Smooth muscle cell (in vitro differentiated cells): ENCODE measurements around the gene GPR179. TPM values are rescaled to one million over a fixed set of nuclear protein-coding genes. Genes with fewer than 3 reads are reported as not detected.
"Not testable (repeated sequence)": the region's sequence is repeated elsewhere in the genome, so short reads cannot be mapped to it uniquely, and the experiment has no call there.

Experiments used
- DNase-seq: peaks from one replicate; lab custom pipeline; 2025; ENCODE audit not compliant: unreplicated experiment; lab: John Stamatoyannopoulos, UW
- H2AFZ ChIP-seq: fragments of 200-600 bp; sonication (generic); 2 replicates; pipeline ENCODE4 v1.6.0; 2016; ENCODE audit warnings: antibody characterized with exemption, low read depth, mild to moderate bottlenecking
- H3F3A ChIP-seq: fragments of 200-600 bp; sonication (generic); 2 replicates; pipeline ENCODE4 v1.6.0; 2017; ENCODE audit warnings: antibody characterized with exemption, low read depth
- H3K27ac ChIP-seq: fragments of 200-600 bp; sonication (generic); 2 replicates; pipeline ENCODE4 v1.5.1; 2016; ENCODE audit warnings: low read depth, mild to moderate bottlenecking
- H3K27me3 ChIP-seq: fragments of 200-600 bp; sonication (generic); 2 replicates; pipeline ENCODE4 v1.6.1; 2016; ENCODE audit warnings: low read depth, mild to moderate bottlenecking
- H3K36me3 ChIP-seq: fragments of 200-600 bp; sonication (generic); 2 replicates; pipeline ENCODE4 v1.5.1; 2016; ENCODE audit warnings: low read depth
- H3K4me1 ChIP-seq: fragments of 200-600 bp; sonication (generic); 2 replicates; pipeline ENCODE4 v1.5.1; 2016; ENCODE audit warnings: low read depth
- H3K4me2 ChIP-seq: fragments of 200-600 bp; sonication (generic); 2 replicates; pipeline ENCODE4 v1.6.0; 2016; ENCODE audit warnings: mild to moderate bottlenecking
- H3K4me3 ChIP-seq: fragments of 200-600 bp; sonication (generic); 2 replicates; pipeline ENCODE4 v1.5.1; 2016; ENCODE audit warnings: mild to moderate bottlenecking
- H3K79me2 ChIP-seq: fragments of 200-600 bp; sonication (generic); 2 replicates; pipeline ENCODE4 v1.6.0; 2016; ENCODE audit warnings: low read depth, mild to moderate bottlenecking
- H3K9ac ChIP-seq: fragments of 200-600 bp; sonication (generic); 2 replicates; pipeline ENCODE4 v1.6.0; 2016; ENCODE audit warnings: low read depth
- H3K9me3 ChIP-seq: fragments of 200-600 bp; sonication (generic); replicated peaks from 2 replicates; pipeline ENCODE4 v1.5.1; 2016; ENCODE audit warnings: low read depth
- H4K20me1 ChIP-seq: fragments of 200-600 bp; sonication (generic); 2 replicates; pipeline ENCODE4 v1.6.0; 2016; ENCODE audit warnings: low read depth
- WGBS: methylation state at CpG from one replicate; pipeline ENCODE4 v1.1.7; 2016; ENCODE audit warnings: low lambda C conversion rate; 5-methylcytosine and 5-hydroxymethylcytosine counted together
- polyA plus RNA-seq: library from polyadenylated mRNA; unstranded; fragments of >200 nt; fragmentation: Nextera tagmentation; extraction: Ambion mirVana; gene quantifications from 2 replicates; pipeline ENCODE4 v1.2.1, GENCODE V29; 2016
- total RNA-seq: library from RNA; depleted of rRNA; stranded (reverse); fragments of >200 nt; gene quantifications from 2 replicates; pipeline ENCODE4 v1.2.3, GENCODE V29; 2014
- TF ChIP-seq, protein P1 (sequence below): fragments of 200-600 bp; sonication (generic); IDR thresholded peaks from 2 replicates; pipeline ENCODE4 v1.5.1; 2017; ENCODE audit warnings: borderline replicate concordance, mild to moderate bottlenecking, antibody characterized with exemption; ENCODE audit not compliant: insufficient read depth, poor library complexity, severe bottlenecking

Gene GPR179
- total and polyA plus RNA-seq, 2 experiments from 2014 or later, result not detected

DNA sequence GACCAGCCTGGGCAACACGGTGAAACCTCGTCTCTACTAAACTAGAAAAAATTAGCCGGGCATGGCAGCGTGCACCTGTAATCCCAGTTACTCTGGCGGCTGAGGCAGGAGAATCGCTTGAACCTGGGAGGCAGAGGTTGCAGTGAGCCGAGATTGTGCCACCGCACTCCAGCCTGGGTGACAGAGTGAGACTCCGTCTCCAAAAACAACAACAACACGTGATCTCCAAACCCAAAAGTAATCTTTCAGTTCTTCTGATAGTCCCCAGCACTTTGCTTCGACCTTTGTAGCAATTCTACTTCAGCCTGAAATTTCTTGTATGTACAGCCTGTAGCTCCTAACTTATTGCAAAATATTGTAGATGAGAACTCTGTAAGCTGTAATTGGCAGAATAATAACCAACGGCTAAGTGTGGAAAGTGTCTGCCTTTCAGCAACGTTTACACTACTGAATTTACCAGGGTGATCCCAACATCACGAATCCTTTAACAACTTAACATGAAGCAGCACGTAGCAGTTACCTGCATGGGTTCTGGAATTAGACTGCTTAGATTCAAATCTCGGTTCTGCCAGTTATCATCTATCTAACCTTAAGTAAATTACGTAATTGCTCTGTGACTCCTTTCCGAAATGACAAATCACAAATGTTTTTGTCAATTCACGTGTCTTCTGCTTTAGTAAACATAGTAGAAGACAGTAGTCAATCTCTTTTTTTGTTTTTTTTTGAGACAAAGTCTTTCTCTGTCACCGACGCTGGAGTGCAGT lies 48.0 kb downstream of the GPR179 start:
- H3K9me3 ChIP-seq, DNase-seq, H3F3A ChIP-seq, H3K27me3 ChIP-seq, H3K9ac ChIP-seq, H3K79me2 ChIP-seq, H3K36me3 ChIP-seq, H3K4me3 ChIP-seq, H4K20me1 ChIP-seq, H3K4me1 ChIP-seq, H2AFZ ChIP-seq, H3K4me2 ChIP-seq, H3K27ac ChIP-seq: not testable (repeated sequence)
- WGBS, result 94% methylated on average over 20 of the region's 21 CpGs

DNA sequence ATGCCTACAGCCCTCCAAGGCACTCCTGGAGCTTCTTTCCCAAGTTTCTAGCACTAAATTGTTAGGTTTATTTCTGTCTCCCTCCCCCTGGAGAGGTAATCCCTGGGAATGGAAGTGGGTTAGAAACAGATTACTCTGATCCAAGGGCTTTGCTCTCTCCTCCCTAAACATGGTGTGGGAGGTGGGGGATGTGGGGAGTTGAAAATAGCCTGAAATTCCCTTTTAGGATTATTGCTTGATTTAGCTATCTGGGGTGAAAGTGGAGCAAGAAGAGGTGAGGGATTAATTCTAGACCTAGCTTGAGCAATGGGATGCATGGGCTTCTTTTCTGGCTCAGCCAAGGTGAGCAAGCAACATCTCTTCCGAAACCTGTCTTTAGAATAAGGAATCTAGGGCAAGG lies 54.0 kb downstream of the GPR179 start:
- not testable (repeated sequence) for H3K27me3 ChIP-seq, H3K4me3 ChIP-seq, H3K9me3 ChIP-seq, H3K4me1 ChIP-seq, H3K27ac ChIP-seq, H3K79me2 ChIP-seq, H3K36me3 ChIP-seq, DNase-seq, H3K9ac ChIP-seq, H4K20me1 ChIP-seq, H3F3A ChIP-seq, H3K4me2 ChIP-seq, H2AFZ ChIP-seq
- WGBS, result 75% methylated on average over 1 of the region's 1 CpG

DNA sequence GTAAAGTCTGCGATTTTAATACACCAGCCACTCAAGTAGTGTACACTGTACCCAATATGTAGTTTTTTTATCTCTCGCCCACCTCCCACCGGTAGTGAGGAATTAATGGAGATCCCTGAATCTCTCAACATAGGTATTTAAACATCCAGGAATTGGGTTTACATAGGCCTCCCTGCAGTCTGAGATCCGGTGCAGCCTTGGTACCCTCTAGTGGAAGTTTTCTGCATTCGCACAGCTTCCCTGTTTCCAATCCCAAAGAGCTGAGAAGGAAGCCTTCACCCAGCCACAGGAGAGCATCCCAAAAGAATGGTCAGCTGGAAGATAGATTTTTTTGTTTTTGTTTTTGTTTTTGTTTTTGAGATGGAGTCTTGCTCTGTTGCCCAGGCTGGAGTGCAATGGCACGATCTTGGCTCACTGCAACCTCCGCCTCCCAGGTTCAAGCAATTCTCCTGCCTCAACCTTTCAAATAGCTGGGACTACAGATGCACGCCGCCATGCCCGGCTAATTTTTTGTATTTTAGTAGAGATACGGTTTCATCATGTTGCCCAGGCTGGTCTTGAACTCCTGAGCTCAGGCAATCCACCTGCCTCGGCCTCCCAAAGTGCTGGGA lies 55.4 kb downstream of the GPR179 start:
- H3K9ac ChIP-seq, DNase-seq, H3K4me3 ChIP-seq: not testable (repeated sequence)

DNA sequence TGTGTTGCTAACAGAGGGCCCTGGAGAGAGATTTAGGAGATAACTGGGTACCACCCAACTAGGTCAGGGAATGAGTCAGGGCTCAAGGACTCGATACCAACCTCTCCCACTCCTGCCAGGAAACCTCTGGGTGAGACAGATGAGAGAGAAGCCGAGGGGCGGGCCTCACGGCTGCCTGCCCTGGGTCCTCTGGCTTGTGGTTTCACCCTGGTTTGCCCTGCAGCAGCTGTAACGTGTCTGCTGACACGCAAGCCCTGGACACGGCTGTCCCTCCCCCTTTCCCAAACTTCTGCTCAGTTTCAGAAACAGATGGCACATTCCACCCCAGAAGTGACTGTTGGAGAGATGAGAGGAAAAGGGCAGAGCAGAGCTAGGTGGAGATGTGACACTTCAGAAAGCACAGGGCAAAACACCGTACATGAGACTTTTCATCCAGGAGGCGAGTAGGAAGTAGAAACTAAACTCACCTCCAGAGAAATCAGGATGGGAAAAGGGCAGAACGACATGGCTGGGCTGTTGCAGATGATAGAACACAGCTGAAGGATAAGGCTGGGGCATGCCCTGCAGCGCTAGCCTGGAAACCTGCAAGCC lies 57.2 kb downstream of the GPR179 start:
- Histone ChIP-seq H3K27ac (peak overlapping the region; percentile 72), H3K4me3 (peak overlapping the region; percentile 14), H3K4me2 (peak overlapping the region; percentile 63)
- DNase-seq, result peak; percentile 8
- H3K4me1 ChIP-seq, H3K9me3 ChIP-seq, H3K27me3 ChIP-seq, H3K36me3 ChIP-seq, H2AFZ ChIP-seq, H3K9ac ChIP-seq, H3K79me2 ChIP-seq, H4K20me1 ChIP-seq, H3F3A ChIP-seq: not testable (repeated sequence)
- 7% methylated on average over 8 of the region's 11 CpGs for WGBS

More for the DNA sequence above, 55.4 kb downstream of the GPR179 start:
- H3K79me2 ChIP-seq, H3K36me3 ChIP-seq, H3K4me2 ChIP-seq, H3K9me3 ChIP-seq, H3K27me3 ChIP-seq, H2AFZ ChIP-seq, H3K4me1 ChIP-seq, H3K27ac ChIP-seq, H3F3A ChIP-seq, H4K20me1 ChIP-seq: not testable (repeated sequence)
- WGBS, result 65% methylated on average over 11 of the region's 12 CpGs
- TF ChIP-seq, protein P1, sequence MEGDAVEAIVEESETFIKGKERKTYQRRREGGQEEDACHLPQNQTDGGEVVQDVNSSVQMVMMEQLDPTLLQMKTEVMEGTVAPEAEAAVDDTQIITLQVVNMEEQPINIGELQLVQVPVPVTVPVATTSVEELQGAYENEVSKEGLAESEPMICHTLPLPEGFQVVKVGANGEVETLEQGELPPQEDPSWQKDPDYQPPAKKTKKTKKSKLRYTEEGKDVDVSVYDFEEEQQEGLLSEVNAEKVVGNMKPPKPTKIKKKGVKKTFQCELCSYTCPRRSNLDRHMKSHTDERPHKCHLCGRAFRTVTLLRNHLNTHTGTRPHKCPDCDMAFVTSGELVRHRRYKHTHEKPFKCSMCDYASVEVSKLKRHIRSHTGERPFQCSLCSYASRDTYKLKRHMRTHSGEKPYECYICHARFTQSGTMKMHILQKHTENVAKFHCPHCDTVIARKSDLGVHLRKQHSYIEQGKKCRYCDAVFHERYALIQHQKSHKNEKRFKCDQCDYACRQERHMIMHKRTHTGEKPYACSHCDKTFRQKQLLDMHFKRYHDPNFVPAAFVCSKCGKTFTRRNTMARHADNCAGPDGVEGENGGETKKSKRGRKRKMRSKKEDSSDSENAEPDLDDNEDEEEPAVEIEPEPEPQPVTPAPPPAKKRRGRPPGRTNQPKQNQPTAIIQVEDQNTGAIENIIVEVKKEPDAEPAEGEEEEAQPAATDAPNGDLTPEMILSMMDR, result peak; percentile 13

DNA sequence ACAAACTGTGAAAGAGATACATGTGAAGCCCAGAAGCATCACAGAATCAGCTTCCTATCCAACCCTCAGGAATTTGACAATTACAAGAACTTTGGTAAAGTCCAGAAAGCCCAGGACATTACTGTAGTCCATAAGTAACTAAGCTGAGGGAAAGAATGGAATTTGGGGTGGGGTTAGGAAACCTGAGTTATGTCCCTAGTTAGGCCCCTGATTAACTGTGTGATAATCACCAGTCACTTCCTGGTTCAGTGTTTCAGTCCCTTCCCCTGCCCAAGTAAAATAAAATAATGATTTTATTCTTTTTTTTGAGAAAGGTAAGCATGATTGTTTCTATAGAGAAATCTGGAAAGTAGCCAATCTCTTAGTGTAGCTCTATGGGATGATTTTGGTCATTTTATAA lies 57.8 kb downstream of the GPR179 start:
- H3K27ac ChIP-seq, result peak overlapping the region; percentile 72
- not testable (repeated sequence) for H3K36me3 ChIP-seq, H2AFZ ChIP-seq, H3K9ac ChIP-seq, H4K20me1 ChIP-seq, H3K4me1 ChIP-seq, H3K27me3 ChIP-seq, H3K4me2 ChIP-seq, H3K79me2 ChIP-seq, H3K4me3 ChIP-seq, H3K9me3 ChIP-seq, DNase-seq, H3F3A ChIP-seq

Other genes with a start within 250 kb of the GPR179 start
- not detected in 2 replicates for gene TBC1D3E, start 216.0 kb downstream of the GPR179 start, total RNA-seq
- 0.09 TPM in 1 of 2 replicates, not detected in the other for gene TBC1D3E, start 216.0 kb downstream of the GPR179 start, polyA plus RNA-seq
- gene TBC1D3, start 151.4 kb downstream of the GPR179 start, total RNA-seq, result not detected in 2 replicates
- not detected in 2 replicates for gene TBC1D3, start 151.4 kb downstream of the GPR179 start, polyA plus RNA-seq
- gene MRPL45, start 46.8 kb downstream of the GPR179 start, total RNA-seq, result 30.6 and 31.4 TPM in 2 replicates
- gene MRPL45, start 46.8 kb downstream of the GPR179 start, polyA plus RNA-seq, result 25.0 and 30.8 TPM in 2 replicates
- 6.2 and 9.0 TPM in 2 replicates for gene SOCS7, start 7.9 kb upstream of the GPR179 start, total RNA-seq
- gene SOCS7, start 7.9 kb upstream of the GPR179 start, polyA plus RNA-seq, result 0.89 and 2.5 TPM in 2 replicates
- 18.1 and 34.0 TPM in 2 replicates for gene ARHGAP23, start 84.5 kb upstream of the GPR179 start, total RNA-seq
- gene ARHGAP23, start 84.5 kb upstream of the GPR179 start, polyA plus RNA-seq, result 24.9 and 30.0 TPM in 2 replicates